T-helper 2 cell treated with Interferon-gamma antibody and Interleukin-4, amounts not matched to agents 5 μg/mL and 100 μg/mL, for 36 hours (primary cell): ENCODE data around the gene UROD.
"Not testable (repeated sequence)": the region's sequence is repeated elsewhere in the genome, so short reads cannot be mapped to it uniquely, and the experiment has no call there.

Experiments
- DNase-seq: peaks from one replicate; pipeline ENCODE4 v3.0.0; 2021; ENCODE audit warnings: low spot score
- H3K27ac Mint-ChIP-seq: one replicate; pipeline ENCODE4 v1.8.0; 2021; ENCODE audit warnings: mild to moderate bottlenecking, mixed read lengths
- H3K27me3 Mint-ChIP-seq: one replicate; pipeline ENCODE4 v1.8.0; 2021; ENCODE audit warnings: low read depth, mixed read lengths
- H3K36me3 Mint-ChIP-seq: one replicate; pipeline ENCODE4 v1.8.0; 2021; ENCODE audit warnings: low read depth, mixed read lengths
- H3K4me1 Mint-ChIP-seq: one replicate; pipeline ENCODE4 v1.8.0; 2021; ENCODE audit warnings: low read depth, mixed read lengths
- H3K4me3 Mint-ChIP-seq: one replicate; pipeline ENCODE4 v1.8.0; 2022; ENCODE audit warnings: mild to moderate bottlenecking, moderate library complexity, mixed read lengths
- H3K9me3 Mint-ChIP-seq: one replicate; pipeline ENCODE4 v1.8.0; 2021; ENCODE audit warnings: mixed read lengths

Gene UROD

GRCh38 chr1:45011837-45012638, at the start of gene UROD:
Gene UROD (plus strand): TSS chr1:45012254. CDS start chr1:45012266, 12 bp downstream.
- DNase-seq: peak; percentile 90
- H3K4me1 Mint-ChIP-seq: peaks cover 28% of the 10 kb centered on the region
- peaks cover 23% of the 10 kb centered on the region for H3K36me3 Mint-ChIP-seq
- H3K4me3 Mint-ChIP-seq: peak within 1 kb of the TSS; percentile 93
- H3K27ac Mint-ChIP-seq: peak within 1 kb of the TSS; percentile 92
- H3K9me3 Mint-ChIP-seq: no peaks in the 10 kb centered on the region
- no peaks in the 10 kb centered on the region for H3K27me3 Mint-ChIP-seq

GRCh38 chr1:44962729-44963128, 49.3 kb upstream of the UROD start:
- Mint-ChIP-seq H3K4me3 (no peak overlapping the region), H3K9me3 (no peaks in the 10 kb centered on the region), H3K4me1 (no peaks in the 10 kb centered on the region), H3K36me3 (peaks cover 4% of the 10 kb centered on the region), H3K27ac (no peak overlapping the region), H3K27me3 (no peaks in the 10 kb centered on the region)
- DNase-seq: no peak

DNA sequence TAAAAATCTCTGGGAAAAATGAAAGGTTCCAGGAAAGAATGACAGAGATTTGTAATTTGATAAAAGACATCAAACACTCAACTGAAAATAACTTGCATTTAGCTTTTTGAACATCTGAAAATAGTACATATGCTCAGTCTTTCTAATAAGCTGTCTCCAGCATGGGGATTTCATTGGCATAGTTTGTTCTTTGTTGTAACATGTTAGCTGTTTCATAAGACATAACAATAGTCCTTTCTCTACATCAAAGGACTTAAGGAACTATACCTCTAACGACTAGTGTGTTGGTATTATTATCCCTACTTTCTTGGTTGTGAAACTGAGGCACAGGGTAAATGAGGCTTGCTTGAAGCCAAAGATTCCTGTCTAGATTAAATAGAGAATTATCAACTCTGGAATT, 47.7 kb upstream of the UROD start:
- no peak overlapping the region for H3K4me3 Mint-ChIP-seq
- peaks cover 7% of the 10 kb centered on the region for H3K36me3 Mint-ChIP-seq
- no peak overlapping the region for H3K27ac Mint-ChIP-seq
- H3K4me1 Mint-ChIP-seq: no peaks in the 10 kb centered on the region
- DNase-seq: no peak
- H3K9me3 Mint-ChIP-seq: no peaks in the 10 kb centered on the region
- H3K27me3 Mint-ChIP-seq: no peaks in the 10 kb centered on the region

DNA sequence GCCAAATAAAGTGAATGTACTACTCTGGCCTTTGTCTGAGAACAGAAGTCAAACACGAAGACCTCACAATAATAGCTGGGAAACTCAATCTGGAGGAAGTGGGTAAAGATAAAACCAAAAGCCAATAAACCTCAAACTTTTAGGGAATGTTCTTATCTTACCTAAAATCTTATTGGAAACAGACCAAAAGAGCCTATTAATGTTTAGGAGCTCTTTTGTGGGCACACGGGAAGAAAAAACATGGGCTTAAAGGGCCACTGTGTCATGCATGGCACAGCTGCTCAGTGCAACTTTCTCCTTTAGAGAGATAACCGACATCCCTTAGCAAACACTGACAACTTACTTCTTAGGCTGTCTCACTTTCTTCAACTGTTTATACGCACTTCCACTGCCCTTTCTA, 41.7 kb upstream of the UROD start:
- Mint-ChIP-seq H3K27me3 (no peaks in the 10 kb centered on the region), H3K4me3 (no peak overlapping the region), H3K9me3 (no peaks in the 10 kb centered on the region), H3K36me3 (peaks cover 14% of the 10 kb centered on the region), H3K4me1 (peaks cover 5% of the 10 kb centered on the region), H3K27ac (no peak overlapping the region)
- no peak for DNase-seq

GRCh38 chr1:44973645-44974044, 38.4 kb upstream of the UROD start:
- DNase-seq: no peak
- H3K27ac Mint-ChIP-seq: no peak overlapping the region
- H3K4me1 Mint-ChIP-seq: peaks cover 5% of the 10 kb centered on the region
- no peak overlapping the region for H3K4me3 Mint-ChIP-seq
- peaks cover 42% of the 10 kb centered on the region for H3K36me3 Mint-ChIP-seq
- H3K27me3 Mint-ChIP-seq: no peaks in the 10 kb centered on the region
- H3K9me3 Mint-ChIP-seq: peaks cover 11% of the 10 kb centered on the region

DNA sequence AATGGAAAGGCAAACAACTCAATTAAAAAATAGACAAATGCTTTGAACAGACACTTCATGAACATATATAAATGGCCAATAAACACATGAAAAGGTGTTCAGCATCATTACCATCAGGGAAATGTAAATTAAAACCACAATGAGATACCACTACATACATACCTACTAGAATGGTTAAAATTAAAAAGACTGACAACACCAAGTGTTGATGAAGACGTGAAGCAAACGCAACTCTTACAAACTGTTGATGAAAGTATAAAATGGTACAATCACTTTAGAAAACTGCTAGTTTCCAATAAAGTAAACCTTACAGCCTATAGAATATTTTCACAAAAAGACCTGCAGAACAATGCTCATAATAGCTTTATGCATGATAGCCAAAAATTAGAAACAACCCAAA, 35.8 kb upstream of the UROD start:
- Mint-ChIP-seq H3K9me3 (peaks cover 11% of the 10 kb centered on the region), H3K36me3 (peaks cover 48% of the 10 kb centered on the region), H3K4me3 (no peak overlapping the region), H3K4me1 (peaks cover 5% of the 10 kb centered on the region), H3K27ac (no peak overlapping the region), H3K27me3 (no peaks in the 10 kb centered on the region)
- no peak for DNase-seq

- not testable (repeated sequence) for H3K4me3 Mint-ChIP-seq, H3K4me1 Mint-ChIP-seq, H3K27ac Mint-ChIP-seq, DNase-seq, H3K27me3 Mint-ChIP-seq
- Mint-ChIP-seq H3K9me3 (peaks cover 11% of the 10 kb centered on the region), H3K36me3 (peaks cover 46% of the 10 kb centered on the region)
Observed at GRCh38 chr1:44977372-44977771, 34.7 kb upstream of the UROD start.

DNA sequence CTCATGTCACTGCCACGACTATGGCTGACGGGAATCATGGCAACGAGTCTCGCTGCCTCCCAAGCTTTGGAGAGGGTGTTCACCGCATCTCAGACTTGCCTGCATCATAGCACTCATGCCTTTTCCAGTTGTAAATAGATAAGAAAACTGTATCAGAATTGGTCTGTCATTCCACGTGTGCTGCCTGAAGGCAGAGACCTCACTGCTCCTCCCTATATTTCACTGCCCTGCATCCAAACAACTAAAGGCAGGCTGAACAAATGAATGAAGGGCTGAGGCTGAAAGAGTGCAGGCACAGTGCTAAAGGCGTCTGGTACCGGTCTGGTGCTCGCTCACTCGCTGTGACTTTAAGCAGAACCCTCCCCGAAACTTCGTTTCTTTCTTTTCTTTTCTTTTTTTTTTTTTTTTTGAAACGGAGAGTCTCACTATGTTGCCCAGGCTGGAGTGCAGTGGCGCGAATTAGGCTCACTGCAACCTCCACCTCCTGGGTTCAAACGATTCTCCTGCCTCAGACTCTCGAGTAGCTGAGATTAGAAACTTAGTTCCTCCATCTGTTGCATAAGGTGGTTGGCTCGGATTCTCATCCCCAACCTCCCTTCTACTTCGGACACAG, 26.2 kb upstream of the UROD start:
- DNase-seq: no peak
- peaks cover 22% of the 10 kb centered on the region for H3K4me1 Mint-ChIP-seq
- no peaks in the 10 kb centered on the region for H3K9me3 Mint-ChIP-seq
- peak overlapping the region; percentile 90 for H3K27ac Mint-ChIP-seq
- H3K27me3 Mint-ChIP-seq: no peaks in the 10 kb centered on the region
- peak overlapping the region; percentile 97 for H3K4me3 Mint-ChIP-seq
- peaks cover 6% of the 10 kb centered on the region for H3K36me3 Mint-ChIP-seq

DNA sequence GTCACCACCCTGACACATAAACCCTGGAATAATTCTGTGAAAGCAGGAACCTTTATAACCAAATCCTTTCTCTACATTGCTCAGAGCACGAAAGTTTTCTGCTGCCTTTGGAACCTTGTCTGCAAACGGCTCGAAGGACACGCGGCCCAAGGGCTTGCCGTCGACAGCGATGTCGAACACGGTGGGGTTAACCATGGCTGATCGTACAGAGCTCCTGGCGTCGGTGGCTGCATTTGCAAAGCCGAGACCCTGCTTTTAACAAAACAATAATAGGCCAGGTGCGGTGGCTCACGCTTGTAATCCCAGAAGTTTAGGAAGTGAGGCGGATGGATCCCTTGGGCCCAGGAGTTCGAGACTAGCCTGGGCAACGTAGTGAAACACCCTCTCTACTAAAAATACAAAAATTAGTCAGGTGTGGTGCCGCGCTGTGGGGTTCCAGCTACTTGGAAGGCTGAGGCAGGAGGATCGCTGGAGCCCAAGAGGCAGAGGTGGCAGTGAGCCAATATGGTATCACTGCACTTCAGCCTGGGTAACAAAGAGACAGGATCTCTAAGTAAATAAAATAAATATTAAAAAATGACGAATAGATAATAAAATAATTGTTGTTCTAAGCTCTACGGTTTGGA, 23.4 kb upstream of the UROD start:
- DNase-seq: no peak
- Mint-ChIP-seq H3K9me3 (no peaks in the 10 kb centered on the region), H3K4me3 (peak overlapping the region; percentile 24), H3K27me3 (no peaks in the 10 kb centered on the region), H3K4me1 (peaks cover 15% of the 10 kb centered on the region), H3K36me3 (peaks cover 4% of the 10 kb centered on the region), H3K27ac (no peak overlapping the region)

- no peak overlapping the region for H3K4me3 Mint-ChIP-seq
- no peaks in the 10 kb centered on the region for H3K4me1 Mint-ChIP-seq
- no peaks in the 10 kb centered on the region for H3K27me3 Mint-ChIP-seq
- H3K36me3 Mint-ChIP-seq: no peaks in the 10 kb centered on the region
- no peaks in the 10 kb centered on the region for H3K9me3 Mint-ChIP-seq
- H3K27ac Mint-ChIP-seq: no peak overlapping the region
- DNase-seq: no peak
Observed at GRCh38 chr1:44994309-44994898, 17.6 kb upstream of the UROD start.

DNA sequence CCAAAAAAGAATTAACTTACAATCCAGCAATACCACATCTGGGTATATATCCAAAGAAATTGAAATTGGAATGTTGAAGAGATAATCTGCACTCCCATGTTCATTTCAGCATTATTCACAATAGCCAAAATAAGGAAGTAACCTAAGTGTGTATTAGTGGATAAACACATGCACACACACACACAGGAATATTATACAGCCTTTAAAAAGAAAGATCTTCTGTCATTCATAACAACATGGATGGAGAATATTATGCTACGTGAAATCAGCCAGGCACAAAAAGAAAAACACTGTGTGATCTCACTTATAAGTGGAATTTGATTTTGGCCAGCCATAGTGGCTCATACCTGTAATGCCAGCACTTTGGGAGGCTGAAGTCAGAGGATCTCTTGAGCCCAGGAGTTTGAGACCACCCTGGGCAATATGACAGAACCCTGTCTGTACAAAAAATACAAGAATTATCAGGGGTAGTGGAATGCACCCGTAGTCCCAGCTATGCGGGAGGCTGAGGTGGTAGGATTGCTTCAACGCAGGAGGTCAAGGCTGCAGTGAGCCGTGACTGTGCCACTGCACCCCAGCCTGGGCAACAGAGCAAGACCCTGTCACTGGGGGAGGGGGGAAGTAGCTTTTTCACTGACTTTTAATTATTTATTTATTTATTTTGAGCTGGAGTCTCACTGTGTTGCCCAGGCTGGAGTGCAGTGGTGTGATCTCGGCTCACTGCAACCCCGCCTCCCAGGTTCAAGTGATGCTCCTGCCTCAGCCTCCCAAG, 16.4 kb upstream of the UROD start:
- no peaks in the 10 kb centered on the region for H3K27me3 Mint-ChIP-seq
- H3K4me3 Mint-ChIP-seq: no peak overlapping the region
- H3K9me3 Mint-ChIP-seq: no peaks in the 10 kb centered on the region
- no peaks in the 10 kb centered on the region for H3K36me3 Mint-ChIP-seq
- DNase-seq: no peak
- peaks cover 4% of the 10 kb centered on the region for H3K4me1 Mint-ChIP-seq
- no peak overlapping the region for H3K27ac Mint-ChIP-seq

DNA sequence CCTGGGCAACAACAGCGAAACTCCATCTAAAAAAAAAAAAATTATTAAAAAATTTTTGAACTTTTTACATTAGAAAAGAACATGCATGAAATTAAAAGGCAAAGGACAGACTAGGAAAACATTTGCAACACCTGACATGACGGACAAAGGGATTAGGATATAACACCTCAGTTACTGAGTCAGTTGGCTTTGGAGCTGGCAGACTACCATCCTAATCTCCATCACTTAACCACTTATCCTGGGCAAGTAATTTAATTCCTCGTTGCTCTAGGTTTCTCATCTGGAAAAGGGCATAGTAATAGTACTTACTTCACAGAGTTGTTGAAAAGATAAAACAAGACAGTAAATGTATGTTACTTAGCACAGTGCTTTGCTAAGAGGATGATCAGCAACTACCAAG, 12.8 kb upstream of the UROD start:
- Mint-ChIP-seq H3K27ac (no peak overlapping the region), H3K36me3 (peaks cover 17% of the 10 kb centered on the region), H3K27me3 (no peaks in the 10 kb centered on the region), H3K4me3 (no peak overlapping the region), H3K9me3 (no peaks in the 10 kb centered on the region), H3K4me1 (peaks cover 9% of the 10 kb centered on the region)
- no peak for DNase-seq

DNA sequence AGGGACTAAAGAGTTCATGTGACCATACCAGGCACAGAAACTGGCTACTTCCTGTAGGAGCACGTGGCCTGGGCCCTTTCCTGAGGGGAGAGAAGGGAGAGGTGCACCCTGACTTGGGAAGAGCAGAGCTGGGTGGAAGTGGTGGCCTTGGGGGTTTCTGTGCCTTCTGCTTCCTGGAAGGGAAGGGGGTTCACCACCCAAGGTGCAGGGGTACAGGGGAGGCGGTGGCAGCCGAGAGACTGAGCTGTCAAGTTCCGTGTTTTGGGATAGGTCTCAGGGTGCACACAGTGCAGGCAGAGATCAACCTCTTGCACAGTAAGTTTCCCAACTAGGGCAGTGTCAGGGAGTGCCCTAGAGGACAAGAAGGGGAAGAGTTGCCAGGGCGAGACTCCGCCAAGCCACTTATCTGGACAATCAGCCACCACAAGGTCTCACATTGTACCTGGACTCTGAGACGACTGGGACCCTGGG, 11.0 kb upstream of the UROD start:
- Mint-ChIP-seq H3K4me1 (peaks cover 9% of the 10 kb centered on the region), H3K27ac (peak overlapping the region; percentile 61), H3K36me3 (peaks cover 26% of the 10 kb centered on the region), H3K27me3 (no peaks in the 10 kb centered on the region), H3K9me3 (no peaks in the 10 kb centered on the region), H3K4me3 (no peak overlapping the region)
- DNase-seq: no peak
